Activated CD4-positive, alpha-beta memory T cell treated with anti-CD3 and anti-CD28 coated beads for 36 hours (primary cell): Measurements from ENCODE around the gene ARID5B. TPM values are rescaled to one million over a fixed set of nuclear protein-coding genes. Genes with fewer than 3 reads are reported as not detected.
"Not testable (repeated sequence)": the region's sequence is repeated elsewhere in the genome, so short reads cannot be mapped to it uniquely, and the experiment has no call there.

Experiments used
- CTCF ChIA-PET: fragments of 350-600 bp; sonication (Branson Sonifier 250); formaldehyde crosslinking; loops from one replicate; lab custom pipeline; 2021; ENCODE audit warnings: antibody characterized with exemption, inconsistent platforms; lab: Charles Lee
- POLR2A ChIA-PET: fragments of 350-600 bp; sonication (Branson Sonifier 250); formaldehyde crosslinking; loops from one replicate; lab custom pipeline; 2021; ENCODE audit warnings: antibody characterized with exemption; lab: Charles Lee
- DNase-seq: peaks from one replicate; pipeline ENCODE4 v3.0.0-alpha.2; 2020
- H3K27ac Mint-ChIP-seq: one replicate; pipeline ENCODE4 v1.8.0; 2021; ENCODE audit warnings: mixed read lengths
- H3K27me3 Mint-ChIP-seq: one replicate; pipeline ENCODE4 v1.8.0; 2021; ENCODE audit warnings: mixed read lengths
- H3K36me3 Mint-ChIP-seq: one replicate; pipeline ENCODE4 v1.8.0; 2021; ENCODE audit warnings: mixed read lengths
- H3K4me1 Mint-ChIP-seq: one replicate; pipeline ENCODE4 v1.8.0; 2021; ENCODE audit warnings: low read depth, mixed read lengths
- H3K4me3 Mint-ChIP-seq: one replicate; pipeline ENCODE4 v1.8.0; 2021; ENCODE audit warnings: mild to moderate bottlenecking, mixed read lengths
- H3K9me3 Mint-ChIP-seq: one replicate; pipeline ENCODE4 v1.8.0; 2021; ENCODE audit warnings: mixed read lengths
- intact Hi-C: fragments of 100-400 bp; cut with micrococcal nuclease; formaldehyde crosslinking; loops from one replicate; pipeline ENCODE4 v1.15.1; 2023
- total RNA-seq, 2 experiments: library from RNA; stranded (reverse); gene quantifications; one replicate each; pipeline ENCODE4 v1.2.3, GENCODE V29; 2021

ARID5B gene
- total RNA-seq, 2 experiments from 2014 or later: 79.4 to 79.6 TPM

- intact Hi-C loops: no loop called here
- H3K4me3 Mint-ChIP-seq: no peak overlapping the region
- ChIA-PET POLR2A (interaction anchor here (0.6 to 0.7 kb wide), 2 partner anchors 15 to 55 kb away, joined by 4 read pairs; no protein-coding TSS in a partner anchor), CTCF (interaction anchor here (1.2 kb wide), 1 partner anchor 272 kb away, joined by 4 read pairs; no protein-coding TSS in a partner anchor)
- no peak for DNase-seq
- peaks cover 61% of the 10 kb centered on the region for H3K36me3 Mint-ChIP-seq
- H3K4me1 Mint-ChIP-seq: peaks cover 67% of the 10 kb centered on the region
- H3K27ac Mint-ChIP-seq: peak overlapping the region; percentile 20
- H3K9me3 Mint-ChIP-seq: peaks cover 11% of the 10 kb centered on the region
- no peaks in the 10 kb centered on the region for H3K27me3 Mint-ChIP-seq
Observed at GRCh38 chr10:61973169-61973568, 71.7 kb downstream of the ARID5B start.

DNA sequence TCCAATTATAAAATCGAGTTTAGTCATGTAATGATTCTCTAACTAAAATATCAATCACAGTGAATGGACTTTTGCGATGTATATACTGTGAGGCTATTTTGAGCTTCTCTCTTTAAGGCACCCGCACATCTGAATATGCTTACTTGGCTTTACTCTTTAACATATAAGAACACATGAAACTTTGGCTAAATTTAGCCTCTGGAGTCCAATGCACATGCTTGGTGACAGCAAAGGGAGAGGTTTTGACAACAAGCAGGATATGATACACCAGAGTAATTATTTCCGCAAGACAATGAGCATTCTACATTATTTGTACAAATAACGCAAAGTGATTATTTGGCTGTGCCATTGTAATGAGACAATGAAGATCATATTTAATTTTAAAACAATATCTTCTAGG is 72.4 kb downstream of the ARID5B start:
- H3K36me3 Mint-ChIP-seq: peaks cover 61% of the 10 kb centered on the region
- peaks cover 11% of the 10 kb centered on the region for H3K9me3 Mint-ChIP-seq
- H3K4me3 Mint-ChIP-seq: no peak overlapping the region
- H3K27ac Mint-ChIP-seq: no peak overlapping the region
- intact Hi-C loops: no loop called here
- no peaks in the 10 kb centered on the region for H3K27me3 Mint-ChIP-seq
- ChIA-PET POLR2A (interaction anchor here (0.7 kb wide), 1 partner anchor 14 kb away, joined by 4 read pairs; no protein-coding TSS in a partner anchor), CTCF (interaction anchor here (1.2 kb wide), 1 partner anchor 271 kb away, joined by 4 read pairs; no protein-coding TSS in a partner anchor)
- DNase-seq: no peak
- H3K4me1 Mint-ChIP-seq: peaks cover 65% of the 10 kb centered on the region

DNA sequence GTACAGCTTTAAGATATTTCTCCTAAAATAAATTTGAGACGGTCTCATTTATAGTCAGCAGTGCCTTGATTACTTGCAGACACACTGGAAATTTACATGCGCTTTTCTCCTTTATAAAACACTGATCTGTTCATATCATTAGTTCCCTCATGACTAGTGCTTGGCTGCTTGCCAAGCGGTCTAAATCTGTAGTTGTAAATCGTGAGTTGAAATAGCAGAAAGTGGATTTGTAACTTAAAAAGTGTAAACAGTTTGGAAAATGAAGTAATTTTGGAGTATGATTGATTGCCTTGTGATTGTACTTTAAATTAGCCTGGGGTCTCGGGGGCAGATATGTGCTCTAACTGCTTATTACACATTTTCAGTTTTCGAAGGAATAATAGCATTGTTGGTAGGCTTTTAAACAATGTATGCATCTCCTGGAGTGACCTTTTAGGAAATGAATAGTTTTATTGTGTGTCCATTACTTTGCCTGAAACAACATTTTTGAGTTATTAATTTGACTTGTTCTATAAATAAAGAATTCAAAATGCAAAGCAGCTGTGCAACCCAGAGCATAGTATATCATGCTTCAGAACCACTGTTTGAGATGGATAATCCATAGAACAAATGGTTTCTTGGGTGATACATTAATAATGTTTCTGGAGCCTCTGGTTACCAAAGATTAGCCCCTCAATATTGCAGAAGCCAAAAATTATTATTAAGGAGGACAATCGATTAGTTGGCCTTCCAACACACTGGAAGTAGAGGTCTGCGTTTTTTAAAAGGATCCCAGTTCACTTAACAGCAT is 73.3 kb downstream of the ARID5B start:
- POLR2A ChIA-PET: interaction anchor here (0.6 to 1.9 kb wide), 5 partner anchors 17 to 1729 kb away, joined by 3 to 5 read pairs (median 3); no protein-coding TSS in a partner anchor
- CTCF ChIA-PET: interaction anchor here (1.2 kb wide), 1 partner anchor 10 kb away, joined by 3 read pairs; no protein-coding TSS in a partner anchor
- Mint-ChIP-seq H3K27ac (peak overlapping the region; percentile 31), H3K9me3 (peaks cover 11% of the 10 kb centered on the region), H3K4me3 (no peak overlapping the region), H3K36me3 (peaks cover 58% of the 10 kb centered on the region), H3K4me1 (peaks cover 63% of the 10 kb centered on the region), H3K27me3 (no peaks in the 10 kb centered on the region)
- intact Hi-C loops: no loop called here
- peak; percentile 42 for DNase-seq

- ChIA-PET CTCF (interaction anchor here (1.2 kb wide), 1 partner anchor 9 kb away, joined by 3 read pairs; no protein-coding TSS in a partner anchor), POLR2A (interaction anchor here (0.6 to 1.9 kb wide), 5 partner anchors 17 to 1729 kb away, joined by 3 to 5 read pairs (median 3); no protein-coding TSS in a partner anchor)
- Mint-ChIP-seq H3K9me3 (peaks cover 11% of the 10 kb centered on the region), H3K27me3 (no peaks in the 10 kb centered on the region), H3K4me1 (peaks cover 59% of the 10 kb centered on the region), H3K36me3 (peaks cover 60% of the 10 kb centered on the region), H3K4me3 (no peak overlapping the region), H3K27ac (no peak overlapping the region)
- intact Hi-C loops: no loop called here
- DNase-seq: no peak
Observed at GRCh38 chr10:61975391-61975932, 74.0 kb downstream of the ARID5B start.

- CTCF ChIA-PET, H3K27me3 Mint-ChIP-seq, intact Hi-C loops, H3K27ac Mint-ChIP-seq, H3K4me3 Mint-ChIP-seq, POLR2A ChIA-PET, DNase-seq: not testable (repeated sequence)
- H3K4me1 Mint-ChIP-seq: peaks cover 69% of the 10 kb centered on the region
- H3K36me3 Mint-ChIP-seq: peaks cover 61% of the 10 kb centered on the region
- peaks cover 11% of the 10 kb centered on the region for H3K9me3 Mint-ChIP-seq
Observed at GRCh38 chr10:61976951-61977721, 75.6 kb downstream of the ARID5B start.

DNA sequence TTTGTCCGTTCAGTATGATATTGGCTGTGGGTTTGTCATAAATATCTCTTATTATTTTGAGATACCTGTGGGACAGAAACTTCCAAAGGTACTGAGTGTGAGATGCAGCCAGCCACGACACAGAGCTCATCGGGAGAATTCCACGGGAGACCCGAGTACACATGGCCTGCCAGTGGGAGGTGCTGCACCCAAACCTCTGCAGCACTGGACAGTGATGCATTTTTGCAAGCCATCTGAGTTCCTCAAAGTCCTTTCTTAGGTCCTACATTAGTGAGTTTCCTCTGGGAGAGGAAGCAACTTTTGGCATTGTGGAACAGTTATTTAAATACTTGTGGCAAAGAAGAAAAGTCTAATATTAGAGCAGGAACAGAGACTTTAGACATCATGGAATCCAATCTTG is 77.5 kb downstream of the ARID5B start:
- intact Hi-C loops: no loop called here
- H3K4me1 Mint-ChIP-seq: peaks cover 66% of the 10 kb centered on the region
- peaks cover 11% of the 10 kb centered on the region for H3K9me3 Mint-ChIP-seq

GRCh38 chr10:61981460-61981859 is 80.0 kb downstream of the ARID5B start:
- DNase-seq: no peak
- Mint-ChIP-seq H3K4me3 (no peak overlapping the region), H3K36me3 (peaks cover 58% of the 10 kb centered on the region), H3K4me1 (peaks cover 70% of the 10 kb centered on the region), H3K27ac (no peak overlapping the region), H3K9me3 (peaks cover 8% of the 10 kb centered on the region), H3K27me3 (no peaks in the 10 kb centered on the region)
- ChIA-PET POLR2A (no interaction called here), CTCF (no interaction called here)
- intact Hi-C loops: no loop called here

More for the DNA sequence above, 77.5 kb downstream of the ARID5B start:
- ChIA-PET POLR2A (no interaction called here), CTCF (no interaction called here)
- Mint-ChIP-seq H3K4me3 (no peak overlapping the region), H3K27me3 (no peaks in the 10 kb centered on the region), H3K36me3 (peaks cover 64% of the 10 kb centered on the region), H3K27ac (peak overlapping the region; percentile 20)
- DNase-seq: no peak

DNA sequence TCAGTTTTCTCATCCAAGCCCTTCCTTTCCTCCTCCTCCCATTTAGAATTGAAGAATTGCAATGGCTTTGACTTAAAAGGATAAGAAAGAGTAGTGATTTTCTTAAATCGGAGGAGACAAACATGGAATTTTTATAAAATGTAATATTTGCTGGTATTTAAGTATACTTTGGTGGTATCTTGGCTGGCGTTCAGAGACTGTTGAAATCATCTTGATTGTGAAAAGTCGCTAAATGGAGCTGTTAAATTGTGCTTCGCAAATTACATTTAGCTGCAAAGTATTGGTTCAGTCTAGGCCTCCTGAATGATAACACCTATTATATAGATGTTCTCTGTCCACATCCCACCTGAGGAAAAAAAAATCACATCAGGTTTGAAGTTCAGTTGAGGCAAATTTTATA is 81.8 kb downstream of the ARID5B start:
- ChIA-PET POLR2A (no interaction called here), CTCF (no interaction called here)
- peaks cover 47% of the 10 kb centered on the region for H3K36me3 Mint-ChIP-seq
- H3K9me3 Mint-ChIP-seq: no peaks in the 10 kb centered on the region
- DNase-seq: no peak
- peaks cover 85% of the 10 kb centered on the region for H3K4me1 Mint-ChIP-seq
- no peaks in the 10 kb centered on the region for H3K27me3 Mint-ChIP-seq
- no peak overlapping the region for H3K4me3 Mint-ChIP-seq
- intact Hi-C loops: no loop called here
- no peak overlapping the region for H3K27ac Mint-ChIP-seq

DNA sequence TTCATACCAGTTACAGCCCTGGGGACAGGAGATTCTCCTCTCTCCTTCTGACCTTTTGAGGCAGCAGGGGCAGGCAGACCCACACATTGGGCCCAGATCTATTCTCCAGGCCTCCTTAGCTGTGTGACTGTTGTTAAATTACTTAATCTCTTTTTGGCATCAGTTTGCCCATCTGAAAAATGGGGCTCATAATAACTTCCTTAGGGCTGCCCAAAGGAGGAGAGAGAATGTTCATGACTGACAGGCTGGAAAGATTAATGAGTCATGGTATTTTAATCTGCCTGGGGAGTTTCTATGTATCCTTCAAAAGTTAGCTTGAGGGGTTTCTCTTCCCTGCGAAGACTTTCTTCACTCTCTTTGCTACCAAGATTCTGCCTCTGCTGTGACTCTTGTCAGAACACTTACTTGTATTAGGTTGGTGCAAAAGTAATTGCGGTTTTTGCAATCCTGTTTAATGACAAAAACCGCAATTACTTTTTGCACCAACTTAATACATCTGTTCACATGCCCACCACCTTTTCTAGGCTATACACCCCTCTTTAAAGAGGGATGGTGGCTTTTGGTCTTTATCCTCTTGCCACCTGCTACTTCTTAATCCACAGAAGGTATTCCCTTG is 83.4 kb downstream of the ARID5B start:
- no peak overlapping the region for H3K4me3 Mint-ChIP-seq
- no peaks in the 10 kb centered on the region for H3K27me3 Mint-ChIP-seq
- no peaks in the 10 kb centered on the region for H3K9me3 Mint-ChIP-seq
- peaks cover 86% of the 10 kb centered on the region for H3K4me1 Mint-ChIP-seq
- POLR2A ChIA-PET: interaction anchor here (5.4 kb wide), 1 partner anchor 65 kb away, joined by 125 read pairs; no protein-coding TSS in a partner anchor
- DNase-seq: no peak
- CTCF ChIA-PET: interaction anchor here (1.3 kb wide), 1 partner anchor 9 kb away, joined by 3 read pairs; no protein-coding TSS in a partner anchor
- H3K36me3 Mint-ChIP-seq: peaks cover 39% of the 10 kb centered on the region
- peak overlapping the region; percentile 95 for H3K27ac Mint-ChIP-seq
- intact Hi-C loops: no loop called here

DNA sequence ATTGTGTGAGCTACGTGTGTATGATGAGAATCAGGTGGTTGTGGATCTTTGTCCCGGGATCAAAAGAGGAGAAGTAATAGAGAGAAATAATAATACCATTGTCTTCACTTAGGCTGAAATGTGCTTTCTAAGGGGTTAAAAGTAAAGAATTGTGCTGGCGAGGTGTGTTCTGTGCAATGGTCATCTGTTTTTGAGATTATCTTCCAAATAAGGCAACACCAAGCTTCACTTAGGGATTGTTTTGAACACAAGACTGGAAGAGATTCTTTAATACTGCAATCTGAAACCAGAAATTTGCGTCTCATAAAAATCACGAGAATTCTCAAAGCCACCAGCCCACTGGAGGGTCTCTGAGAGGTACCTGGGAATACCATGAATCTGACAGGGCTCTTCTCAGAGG is 84.2 kb downstream of the ARID5B start:
- ChIA-PET CTCF (no interaction called here), POLR2A (interaction anchor here (1.5 to 5.4 kb wide), 2 partner anchors 19 to 65 kb away, joined by 5 to 125 read pairs; no protein-coding TSS in a partner anchor)
- Mint-ChIP-seq H3K9me3 (no peaks in the 10 kb centered on the region), H3K36me3 (peaks cover 37% of the 10 kb centered on the region), H3K27ac (peak overlapping the region; percentile 95), H3K4me3 (no peak overlapping the region), H3K4me1 (peaks cover 89% of the 10 kb centered on the region), H3K27me3 (no peaks in the 10 kb centered on the region)
- no peak for DNase-seq
- intact Hi-C loops: no loop called here

GRCh38 chr10:61986382-61986781 is 84.9 kb downstream of the ARID5B start:
- ChIA-PET POLR2A (interaction anchor here (1.5 to 5.4 kb wide), 2 partner anchors 20 to 64 kb away, joined by 5 to 125 read pairs; no protein-coding TSS in a partner anchor), CTCF (interaction anchor here (1.1 kb wide), 1 partner anchor 90 kb away, joined by 3 read pairs; no protein-coding TSS in a partner anchor)
- peaks cover 91% of the 10 kb centered on the region for H3K4me1 Mint-ChIP-seq
- H3K36me3 Mint-ChIP-seq: peaks cover 42% of the 10 kb centered on the region
- no peaks in the 10 kb centered on the region for H3K27me3 Mint-ChIP-seq
- no peak for DNase-seq
- intact Hi-C loops: no loop called here
- H3K9me3 Mint-ChIP-seq: no peaks in the 10 kb centered on the region
- H3K27ac Mint-ChIP-seq: peak overlapping the region; percentile 95
- no peak overlapping the region for H3K4me3 Mint-ChIP-seq
